NT2/D1 (cell line): Measurements from ENCODE around the gene GZMM.

ENCODE experiments used
- DNase-seq: peaks from one replicate; pipeline ENCODE4 v3.0.0-alpha.2; 2011; ENCODE audit warnings: low read depth, low spot score
- H3K27me3 ChIP-seq: 2 replicates; pipeline ENCODE4 v1.6.0; 2011; ENCODE audit warnings: mild to moderate bottlenecking; ENCODE audit not compliant: insufficient read length, insufficient read depth
- H3K36me3 ChIP-seq: 2 replicates; pipeline ENCODE4 v1.6.1; 2011; ENCODE audit warnings: mild to moderate bottlenecking, low read length, mixed read lengths; ENCODE audit not compliant: insufficient read depth, insufficient read length
- H3K4me1 ChIP-seq: 2 replicates; pipeline ENCODE4 v1.5.1; 2011; ENCODE audit not compliant: insufficient read depth, insufficient read length
- H3K4me3 ChIP-seq: 2 replicates; pipeline ENCODE4 v1.5.1; 2011; ENCODE audit warnings: low read depth; ENCODE audit not compliant: insufficient read length
- H3K9ac ChIP-seq: 2 replicates; pipeline ENCODE4 v1.6.0; 2011; ENCODE audit warnings: low read depth; ENCODE audit not compliant: insufficient read length
- H3K9me3 ChIP-seq: 2 replicates; pipeline ENCODE4 v1.5.1; 2011; ENCODE audit warnings: mild to moderate bottlenecking, low read length; ENCODE audit not compliant: insufficient read depth
- SUZ12 ChIP-seq: IDR thresholded peaks from 2 replicates; pipeline ENCODE4 v1.6.1; 2011; ENCODE audit not compliant: insufficient read length, insufficient read depth; ENCODE audit errors: extremely low read depth
- YY1 ChIP-seq: IDR thresholded peaks from 2 replicates; pipeline ENCODE4 v1.6.1; 2011; ENCODE audit not compliant: insufficient read length, insufficient read depth
- ZNF274 ChIP-seq: IDR thresholded peaks from 2 replicates; pipeline ENCODE4 v1.6.1; 2011; ENCODE audit warnings: mild to moderate bottlenecking, low read depth, low read length

The GZMM gene

GRCh38 chr19:596263-596655 lies 52.4 kb downstream of the GZMM start:
- no peak overlapping the region for H3K4me3 ChIP-seq
- TF ChIP-seq SUZ12 (no peak), YY1 (no peak), ZNF274 (no peak)
- peaks cover 13% of the 10 kb centered on the region; the same call in 1 of the 2 replicates for H3K9me3 ChIP-seq
- H3K27me3 ChIP-seq, result peaks cover 38% of the 10 kb centered on the region
- DNase-seq, result no peak
- peaks cover 16% of the 10 kb centered on the region for H3K4me1 ChIP-seq
- no peaks in the 10 kb centered on the region for H3K36me3 ChIP-seq
- H3K9ac ChIP-seq, result no peak overlapping the region

GRCh38 chr19:597406-598315 lies 53.8 kb downstream of the GZMM start:
- TF ChIP-seq YY1 (no peak), SUZ12 (no peak), ZNF274 (no peak)
- no peak overlapping the region for H3K4me3 ChIP-seq
- no peak for DNase-seq

More at GRCh38 chr19:597406-598315, 53.8 kb downstream of the GZMM start:
- H3K4me1 ChIP-seq, result peaks cover 7% of the 10 kb centered on the region
- H3K9ac ChIP-seq, result no peak overlapping the region
- no peaks in the 10 kb centered on the region for H3K36me3 ChIP-seq
- peaks cover 24% of the 10 kb centered on the region for H3K27me3 ChIP-seq
- H3K9me3 ChIP-seq, result peaks cover 20% of the 10 kb centered on the region
